H7 (cell line): ENCODE results near the gene PTPRM. TPM values are rescaled to one million over a fixed set of nuclear protein-coding genes. Genes with fewer than 3 reads are reported as not detected.

Experiments
- DNase-seq: peaks from one replicate; pipeline ENCODE4 v3.0.0; 2012
- H3K27me3 ChIP-seq: 2 replicates; pipeline ENCODE4 v1.6.0; 2011; ENCODE audit warnings: mild to moderate bottlenecking, low read length; ENCODE audit not compliant: control insufficient read depth, insufficient read depth
- H3K36me3 ChIP-seq: replicated peaks from 2 replicates; pipeline ENCODE4 v1.5.1; 2011; ENCODE audit warnings: low read length; ENCODE audit not compliant: control insufficient read depth, insufficient read depth
- H3K4me3 ChIP-seq: 2 replicates; pipeline ENCODE4 v1.5.1; 2011; ENCODE audit warnings: low read depth, mild to moderate bottlenecking, control low read depth, low read length, moderate library complexity; ENCODE audit not compliant: insufficient read depth
- total RNA-seq: library from RNA; depleted of rRNA; stranded (reverse); fragments of >200 nt; shearing (Covaris generic); gene quantifications from 2 replicates; pipeline ENCODE4 v1.2.3, GENCODE V29; 2014

PTPRM gene
- total RNA-seq, 1 experiment from 2014 or later, result 14.4 TPM

DNA sequence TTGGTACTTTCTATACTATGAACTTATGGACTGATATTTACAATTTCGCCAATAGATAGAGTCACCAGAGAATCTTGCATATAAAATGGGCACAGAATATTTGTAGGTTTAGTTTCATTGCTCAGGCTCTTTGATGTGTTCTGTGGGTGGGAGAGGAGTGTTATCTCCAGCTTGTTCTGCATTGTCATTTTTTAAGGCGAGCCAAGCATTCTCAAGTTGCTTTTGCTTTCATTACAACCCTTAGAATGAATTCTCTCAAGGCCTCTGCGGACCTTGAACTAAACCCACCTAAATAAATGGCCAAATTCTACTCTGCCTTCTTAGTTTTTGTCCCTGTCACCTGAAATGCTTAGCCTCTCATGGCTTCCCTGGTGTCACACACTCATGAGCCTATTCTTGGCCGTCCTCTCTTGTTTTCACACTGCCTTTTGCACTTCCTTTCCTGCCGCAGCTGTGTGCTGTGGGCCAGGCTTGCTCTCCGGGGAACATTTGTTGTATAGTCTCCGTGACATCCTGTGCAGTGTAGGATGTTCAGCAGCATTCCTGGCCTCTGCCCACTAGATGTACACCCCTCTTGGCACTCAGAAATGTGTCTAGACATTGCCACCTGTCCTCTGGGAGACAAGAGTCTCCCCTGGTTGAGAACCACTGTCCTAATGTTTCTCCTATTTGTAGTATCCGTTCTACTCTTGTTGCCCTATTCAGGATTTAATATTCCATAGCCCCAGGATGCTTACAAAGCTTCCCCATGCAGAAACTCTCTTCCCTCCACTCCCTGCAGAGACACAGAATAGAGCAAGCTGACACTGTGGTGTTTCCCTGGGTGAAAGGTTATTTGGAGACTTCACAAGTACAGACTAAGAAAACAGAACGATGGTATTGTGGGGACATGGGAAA, 255.6 kb downstream of the PTPRM start:
- DNase-seq, result no peak
- no peak overlapping the region for H3K4me3 ChIP-seq
- no peaks in the 10 kb centered on the region for H3K36me3 ChIP-seq
- no peaks in the 10 kb centered on the region for H3K27me3 ChIP-seq

DNA sequence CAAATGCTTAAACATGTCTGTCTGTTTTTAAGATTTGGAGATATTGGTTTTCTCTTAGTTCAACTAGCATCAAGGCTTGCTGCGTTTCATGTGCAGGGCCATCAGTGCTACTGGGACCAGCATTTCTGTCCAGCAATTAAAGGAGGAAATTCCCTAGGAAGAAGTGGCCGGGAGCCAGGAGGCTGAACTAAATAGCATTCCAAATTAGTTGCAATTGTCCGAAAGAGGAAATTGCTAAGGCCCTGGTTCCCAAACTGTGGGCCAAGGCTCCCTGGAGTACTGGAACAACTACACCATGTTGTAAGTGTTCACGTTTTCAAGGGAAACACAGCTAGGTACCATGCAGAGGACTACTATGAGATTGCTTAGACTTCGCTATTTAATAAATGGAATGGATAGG, 257.9 kb downstream of the PTPRM start:
- no peak for DNase-seq
- Histone ChIP-seq H3K36me3 (no peaks in the 10 kb centered on the region), H3K27me3 (no peaks in the 10 kb centered on the region), H3K4me3 (no peak overlapping the region)

GRCh38 chr18:7830468-7830867, 263.4 kb downstream of the PTPRM start:
- no peaks in the 10 kb centered on the region for H3K27me3 ChIP-seq
- no peaks in the 10 kb centered on the region for H3K36me3 ChIP-seq
- no peak overlapping the region for H3K4me3 ChIP-seq
- DNase-seq, result peak; percentile 25

GRCh38 chr18:7839548-7839947, 272.4 kb downstream of the PTPRM start:
- Histone ChIP-seq H3K27me3 (no peaks in the 10 kb centered on the region), H3K36me3 (no peaks in the 10 kb centered on the region), H3K4me3 (no peak overlapping the region)
- DNase-seq, result no peak

- H3K4me3 ChIP-seq, result no peak overlapping the region
- DNase-seq, result no peak
- H3K36me3 ChIP-seq, result no peaks in the 10 kb centered on the region
- H3K27me3 ChIP-seq, result no peaks in the 10 kb centered on the region
Observed at GRCh38 chr18:7840411-7840810, 273.3 kb downstream of the PTPRM start.

DNA sequence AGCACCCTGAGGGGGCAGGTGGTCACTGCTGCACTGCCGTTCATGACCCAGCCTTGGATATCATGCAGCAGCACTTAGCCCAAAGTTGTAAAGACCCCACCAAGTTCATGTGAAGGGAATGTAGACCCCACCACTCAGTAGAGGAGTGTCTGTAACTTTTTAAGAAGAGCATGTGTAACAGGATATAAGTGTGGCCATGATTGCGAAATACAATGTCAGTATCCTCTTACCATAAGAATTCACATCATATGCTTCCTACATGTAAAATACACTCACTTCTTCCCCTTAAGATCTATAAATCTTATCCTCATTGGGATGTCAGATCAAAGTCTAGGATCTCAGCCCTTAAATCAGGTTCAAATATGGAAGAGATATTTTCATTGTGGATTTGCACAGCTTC, 276.9 kb downstream of the PTPRM start:
- Histone ChIP-seq H3K27me3 (no peaks in the 10 kb centered on the region), H3K36me3 (no peaks in the 10 kb centered on the region), H3K4me3 (no peak overlapping the region)
- DNase-seq, result no peak

- H3K36me3 ChIP-seq, result no peaks in the 10 kb centered on the region
- no peak overlapping the region for H3K4me3 ChIP-seq
- H3K27me3 ChIP-seq, result no peaks in the 10 kb centered on the region
- DNase-seq, result no peak
Observed at GRCh38 chr18:7844418-7844817, 277.3 kb downstream of the PTPRM start.

GRCh38 chr18:7846335-7846734, 279.2 kb downstream of the PTPRM start:
- no peak overlapping the region for H3K4me3 ChIP-seq

GRCh38 chr18:7847357-7848053, 280.4 kb downstream of the PTPRM start:
- H3K4me3 ChIP-seq, result no peak overlapping the region
- H3K27me3 ChIP-seq, result no peaks in the 10 kb centered on the region
- H3K36me3 ChIP-seq, result no peaks in the 10 kb centered on the region
- no peak for DNase-seq

More at GRCh38 chr18:7846335-7846734, 279.2 kb downstream of the PTPRM start:
- Histone ChIP-seq H3K27me3 (no peaks in the 10 kb centered on the region), H3K36me3 (no peaks in the 10 kb centered on the region)
- no peak for DNase-seq

DNA sequence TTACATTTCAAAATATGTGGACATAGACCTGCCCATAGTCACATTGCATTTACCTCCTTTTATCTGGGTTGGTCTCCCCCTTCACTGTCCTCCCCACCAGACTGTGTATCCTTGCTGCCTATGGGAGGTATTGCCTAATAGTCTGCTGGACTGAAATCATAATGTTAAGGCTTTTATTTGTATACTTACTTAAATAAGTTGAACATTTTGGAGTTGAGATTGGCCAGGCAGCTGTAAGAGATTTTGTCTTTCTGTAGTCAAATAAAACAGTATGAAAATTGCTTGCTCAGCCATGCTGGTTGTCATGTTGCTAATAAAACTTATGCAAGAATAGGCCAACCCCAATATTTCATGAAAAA, 280.9 kb downstream of the PTPRM start:
- Histone ChIP-seq H3K27me3 (no peaks in the 10 kb centered on the region), H3K4me3 (no peak overlapping the region), H3K36me3 (no peaks in the 10 kb centered on the region)
- no peak for DNase-seq

GRCh38 chr18:7850446-7850845, 283.3 kb downstream of the PTPRM start:
- no peak for DNase-seq
- Histone ChIP-seq H3K4me3 (no peak overlapping the region), H3K27me3 (no peaks in the 10 kb centered on the region), H3K36me3 (no peaks in the 10 kb centered on the region)

GRCh38 chr18:7855028-7855427, 287.9 kb downstream of the PTPRM start:
- DNase-seq, result no peak
- no peak overlapping the region for H3K4me3 ChIP-seq
- no peaks in the 10 kb centered on the region for H3K27me3 ChIP-seq
- H3K36me3 ChIP-seq, result no peaks in the 10 kb centered on the region

GRCh38 chr18:7855671-7856070, 288.6 kb downstream of the PTPRM start:
- Histone ChIP-seq H3K27me3 (no peaks in the 10 kb centered on the region), H3K4me3 (no peak overlapping the region), H3K36me3 (no peaks in the 10 kb centered on the region)
- DNase-seq, result no peak

DNA sequence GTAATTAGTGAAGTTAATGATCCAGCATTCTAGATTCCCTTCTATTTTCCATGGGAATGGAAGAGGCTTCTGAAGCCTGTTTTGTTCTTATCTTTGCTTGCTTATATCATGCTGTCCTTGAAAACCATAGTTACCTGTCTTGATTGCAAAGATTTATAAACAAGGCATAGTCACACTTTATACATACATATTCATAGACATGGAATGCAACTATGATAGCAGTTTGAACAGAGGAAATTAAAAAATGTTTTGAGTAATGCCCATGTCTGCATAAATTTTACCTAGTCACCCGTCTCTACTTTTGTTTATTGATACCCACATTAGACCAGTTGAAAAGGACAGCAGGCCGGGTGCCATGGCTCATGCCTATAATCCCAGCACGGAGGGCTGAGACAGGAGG, 289.0 kb downstream of the PTPRM start:
- Histone ChIP-seq H3K4me3 (no peak overlapping the region), H3K36me3 (no peaks in the 10 kb centered on the region), H3K27me3 (no peaks in the 10 kb centered on the region)
- DNase-seq, result no peak

DNA sequence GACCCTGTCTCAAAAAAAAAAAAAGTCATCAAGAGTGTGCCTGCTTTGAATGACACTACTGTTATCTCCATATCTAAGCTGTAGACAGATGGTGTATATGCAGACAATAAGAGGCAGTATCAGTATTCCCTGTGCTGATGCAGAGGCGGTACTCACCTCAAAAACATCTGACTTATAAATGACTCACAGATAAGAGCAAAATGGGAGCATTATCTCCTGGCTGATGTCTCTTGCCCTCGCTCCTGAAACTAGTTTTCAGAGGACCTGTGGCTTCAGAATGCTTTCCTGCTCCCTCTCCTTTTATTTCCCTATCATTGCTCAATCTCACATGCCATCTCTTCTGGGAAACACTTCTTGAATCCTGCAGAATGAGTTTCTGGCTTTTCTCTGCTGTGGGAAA, 289.6 kb downstream of the PTPRM start:
- no peaks in the 10 kb centered on the region for H3K27me3 ChIP-seq
- no peaks in the 10 kb centered on the region for H3K36me3 ChIP-seq
- no peak overlapping the region for H3K4me3 ChIP-seq
- no peak for DNase-seq
